LNCAP (cell line): Measurements from ENCODE around the gene SRGAP1.

Experiments used
- TF ChIP-seq, protein P1 (sequence below): fragments of 450-650 bp; IDR thresholded peaks from 2 replicates; pipeline ENCODE4 v1.5.1; 2017; ENCODE audit warnings: mild to moderate bottlenecking

The SRGAP1 gene

DNA sequence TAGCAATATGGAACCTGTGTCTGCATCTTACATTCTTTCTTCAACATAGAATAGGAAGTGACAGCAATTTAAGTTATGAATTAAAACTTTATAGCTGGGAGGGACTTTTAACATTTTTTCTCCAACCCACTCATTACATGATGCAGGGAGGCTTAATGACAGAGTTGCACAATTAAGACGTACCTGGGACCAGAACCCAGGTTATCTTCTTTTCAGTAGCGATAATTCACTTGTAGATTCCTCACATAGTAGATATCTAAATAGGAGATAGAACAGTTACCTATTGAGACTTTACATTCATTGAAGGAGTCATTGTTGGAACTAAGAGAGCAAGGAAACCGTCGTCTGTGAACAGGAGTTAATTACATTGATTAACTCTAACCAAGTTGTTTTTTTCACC lies 5.1 kb downstream of the SRGAP1 start:
- TF ChIP-seq, protein P1, sequence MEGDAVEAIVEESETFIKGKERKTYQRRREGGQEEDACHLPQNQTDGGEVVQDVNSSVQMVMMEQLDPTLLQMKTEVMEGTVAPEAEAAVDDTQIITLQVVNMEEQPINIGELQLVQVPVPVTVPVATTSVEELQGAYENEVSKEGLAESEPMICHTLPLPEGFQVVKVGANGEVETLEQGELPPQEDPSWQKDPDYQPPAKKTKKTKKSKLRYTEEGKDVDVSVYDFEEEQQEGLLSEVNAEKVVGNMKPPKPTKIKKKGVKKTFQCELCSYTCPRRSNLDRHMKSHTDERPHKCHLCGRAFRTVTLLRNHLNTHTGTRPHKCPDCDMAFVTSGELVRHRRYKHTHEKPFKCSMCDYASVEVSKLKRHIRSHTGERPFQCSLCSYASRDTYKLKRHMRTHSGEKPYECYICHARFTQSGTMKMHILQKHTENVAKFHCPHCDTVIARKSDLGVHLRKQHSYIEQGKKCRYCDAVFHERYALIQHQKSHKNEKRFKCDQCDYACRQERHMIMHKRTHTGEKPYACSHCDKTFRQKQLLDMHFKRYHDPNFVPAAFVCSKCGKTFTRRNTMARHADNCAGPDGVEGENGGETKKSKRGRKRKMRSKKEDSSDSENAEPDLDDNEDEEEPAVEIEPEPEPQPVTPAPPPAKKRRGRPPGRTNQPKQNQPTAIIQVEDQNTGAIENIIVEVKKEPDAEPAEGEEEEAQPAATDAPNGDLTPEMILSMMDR, result no peak

DNA sequence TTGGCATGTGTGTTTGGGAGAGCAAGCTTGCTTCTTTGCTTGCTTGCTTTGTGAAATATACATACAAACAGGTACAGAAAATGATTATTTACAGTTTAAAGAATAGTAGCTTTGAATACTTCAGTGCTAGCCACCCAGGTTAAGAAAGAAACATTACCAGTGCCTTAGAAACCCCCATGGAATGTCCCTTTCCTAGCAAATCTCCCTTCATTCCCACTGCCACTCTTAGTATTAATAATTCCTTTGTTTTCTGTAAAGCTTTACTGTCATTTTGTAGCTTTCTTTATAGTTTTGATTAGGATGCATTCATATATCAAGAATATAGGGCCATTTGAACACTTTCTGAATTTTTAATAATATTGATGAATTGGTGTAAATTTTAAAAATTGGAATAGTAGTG lies 9.5 kb downstream of the SRGAP1 start:
- TF ChIP-seq, protein P1, result no peak

DNA sequence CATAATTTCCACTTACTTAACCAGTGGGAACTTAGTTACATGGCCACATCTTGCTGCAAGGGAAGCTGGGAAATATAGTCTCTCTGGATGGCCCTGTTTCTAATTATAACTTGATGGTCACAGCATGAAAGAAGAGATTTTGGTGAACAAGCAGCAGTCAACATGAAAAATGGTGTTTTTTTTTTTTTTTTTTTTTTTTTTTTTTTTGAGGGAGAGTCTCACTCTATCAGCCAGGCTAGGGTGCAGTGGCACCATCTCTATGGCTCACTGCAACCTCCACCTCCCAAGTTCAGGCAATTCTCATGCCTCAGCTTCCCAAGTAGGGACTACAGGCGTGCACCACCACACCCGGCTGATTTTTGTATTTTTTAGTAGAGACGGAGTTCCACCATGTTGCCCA lies 10.8 kb downstream of the SRGAP1 start:
- TF ChIP-seq, protein P1, result no peak

DNA sequence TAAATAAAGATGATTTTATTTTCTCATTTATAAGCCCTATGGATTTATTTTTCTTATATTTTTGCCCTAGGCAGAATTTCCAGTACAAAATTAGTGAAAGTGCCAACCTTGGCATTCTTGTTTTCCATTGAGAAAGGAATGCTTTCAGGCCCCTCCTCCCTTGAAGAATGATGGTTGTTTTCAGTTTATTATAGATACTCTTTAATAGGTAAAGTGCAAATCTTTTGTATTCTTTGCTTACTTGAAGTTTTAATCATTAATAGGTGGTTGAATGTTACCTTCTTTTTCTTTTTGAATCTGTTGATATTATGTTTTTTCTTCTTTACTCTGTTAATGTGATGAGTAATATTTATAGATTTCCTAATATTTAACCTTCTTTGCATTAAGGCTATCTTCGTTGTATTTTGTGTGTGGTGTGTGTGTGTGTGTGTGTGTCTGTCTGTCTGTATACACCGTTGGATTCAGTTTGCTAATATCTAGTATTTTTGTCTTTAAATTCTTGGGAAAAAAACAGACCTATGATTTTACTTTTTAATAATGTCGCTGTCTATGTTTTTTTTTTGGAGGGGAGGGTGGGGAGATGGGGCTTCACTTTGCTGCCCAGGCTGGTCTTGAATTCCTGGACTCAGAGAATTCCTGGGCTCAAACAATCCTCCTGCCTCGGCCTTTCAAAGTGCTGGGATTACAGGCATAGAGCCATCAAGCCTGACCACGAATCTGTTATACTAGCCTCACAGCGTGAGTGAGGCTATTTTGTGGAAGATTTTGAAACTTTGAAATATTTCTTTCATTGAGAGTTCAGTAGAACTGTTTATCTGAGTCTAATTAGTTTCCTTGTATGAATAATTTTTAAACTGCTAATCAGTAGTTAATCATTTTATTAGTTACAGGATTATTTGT lies 13.5 kb downstream of the SRGAP1 start:
- TF ChIP-seq, protein P1, result no peak

DNA sequence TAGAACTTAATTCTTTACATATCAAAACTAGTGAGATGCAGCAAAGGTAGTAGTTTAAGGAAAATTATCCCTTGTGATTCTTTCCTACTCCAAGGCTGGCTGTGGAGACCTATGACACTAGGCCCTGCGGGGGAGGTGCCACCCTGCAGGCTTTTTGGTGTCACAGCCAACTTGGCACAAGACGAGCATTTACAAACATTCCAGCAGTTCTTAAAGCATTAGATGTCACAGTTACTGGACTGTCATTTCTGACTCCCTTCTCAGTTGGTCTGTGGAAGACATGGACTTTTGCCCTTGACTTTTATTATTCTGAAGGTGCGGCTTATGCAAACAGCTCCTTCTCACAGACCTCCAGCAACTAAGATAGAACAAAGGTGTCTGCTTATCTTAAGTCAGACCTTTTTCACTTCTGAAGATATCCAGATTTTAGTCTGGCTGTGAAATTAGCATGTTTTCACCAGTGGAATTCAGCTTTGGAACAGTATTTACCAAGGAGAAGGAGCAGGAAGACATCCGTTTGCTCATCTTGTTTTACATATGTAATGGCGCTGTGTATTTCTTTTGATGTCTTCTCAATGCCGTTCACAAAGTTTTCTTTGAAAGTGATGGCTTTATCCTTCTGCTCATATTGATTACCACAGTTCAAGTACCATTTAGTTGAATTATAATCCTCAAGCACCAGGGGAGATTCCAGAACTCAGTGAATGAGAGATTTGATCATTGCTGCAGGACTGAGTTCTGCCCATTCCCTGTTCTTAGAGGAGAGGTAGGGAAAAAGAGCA lies 17.9 kb downstream of the SRGAP1 start:
- TF ChIP-seq, protein P1, result no peak

DNA sequence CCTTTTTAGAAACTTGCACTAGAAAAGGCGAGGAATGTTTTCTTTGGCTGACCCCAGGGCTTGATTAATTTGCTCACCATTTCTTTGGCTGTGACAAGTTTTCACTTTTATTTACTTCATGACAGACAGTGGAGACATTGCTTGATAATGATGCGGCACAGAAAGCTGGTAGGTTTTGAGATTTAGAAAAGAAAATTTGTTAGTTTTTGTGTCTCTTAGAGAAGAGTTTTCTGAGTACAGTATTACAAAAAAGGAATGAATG lies 18.4 kb downstream of the SRGAP1 start:
- TF ChIP-seq, protein P1, result no peak

DNA sequence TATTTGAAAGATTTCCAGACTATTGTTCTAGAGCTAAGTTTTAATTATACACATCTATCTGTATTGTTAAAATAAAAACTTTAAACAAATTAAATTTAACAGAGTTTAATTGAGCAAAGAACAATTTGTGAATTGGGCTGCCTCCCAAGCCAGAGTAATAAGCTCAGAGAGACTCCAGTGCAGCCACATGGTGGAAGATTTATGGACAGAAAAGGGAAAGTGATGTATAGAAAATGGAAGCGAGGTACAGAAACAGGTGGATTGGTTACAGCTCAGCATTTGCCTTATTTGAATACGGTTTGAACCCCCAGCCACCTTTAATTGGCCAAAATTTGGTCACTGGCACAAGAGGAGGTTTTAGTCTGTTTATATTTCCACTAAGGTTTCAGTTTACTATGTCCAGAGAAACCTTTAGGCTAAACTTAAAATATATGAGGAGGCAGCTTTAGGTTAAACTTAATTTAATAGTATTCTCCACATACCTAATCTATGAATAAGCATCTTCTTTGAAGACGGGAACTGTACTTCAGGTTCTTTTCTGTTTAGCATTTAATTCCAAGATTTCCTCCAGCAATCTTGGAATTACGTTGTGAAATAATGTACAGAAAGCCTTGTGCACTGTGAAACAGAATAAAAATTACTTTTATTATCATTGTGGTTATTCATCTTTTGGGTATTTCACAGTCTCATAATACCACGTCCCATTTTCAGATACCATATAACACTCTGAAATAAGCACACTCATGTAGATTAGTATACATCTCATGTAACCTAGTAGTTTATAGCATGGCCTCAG lies 19.4 kb downstream of the SRGAP1 start:
- TF ChIP-seq, protein P1, result no peak
